ENCODE measurements around the gene PMEPA1. TPM values are rescaled to one million over a fixed set of nuclear protein-coding genes. Genes with fewer than 3 reads are reported as not detected.

The PMEPA1 gene
- total and polyA plus RNA-seq, 2 experiments from 2014 or later: 7.3 to 15.4 TPM

GRCh38 chr20:57714409-57715267 lies 4.8 kb upstream of the PMEPA1 start:
- DNase-seq (ENCODE audit: low spot score) (no peak), ATAC-seq (no peak)
- Histone ChIP-seq H3K4me3 (no peak overlapping the region), H4K20me1 (replicated peaks; ENCODE audit: insufficient read depth) (0 out of 2 replicates have a peak, but pooled peaks cover 2% of the 10 kb centered on the region), H3K4me1 (ENCODE audit: insufficient read depth) (peaks cover 13% of the 10 kb centered on the region), H3K36me3 (ENCODE audit: insufficient read depth) (no peaks in the 10 kb centered on the region), H2AFZ (no peak overlapping the region), H3K79me2 (replicated peaks; ENCODE audit: insufficient read depth) (peaks cover 7% of the 10 kb centered on the region; the same call in 1 of the 2 replicates), H3K27ac (ENCODE audit: low read depth) (no peak overlapping the region), H3F3A (replicated peaks; ENCODE audit: low read depth) (no peaks in the 10 kb centered on the region), H3K4me2 (no peak overlapping the region), H3K27me3 (ENCODE audit: insufficient read depth) (peaks cover 4% of the 10 kb centered on the region; the same call in 1 of the 2 replicates), H3K9me2 (ENCODE audit: insufficient read depth) (no peaks in the 10 kb centered on the region)
- Mint-ChIP-seq H3K27ac (no peak overlapping the region), H3K27me3 (ENCODE audit: insufficient read depth, low read depth, poor library complexity) (peaks cover 16% of the 10 kb centered on the region), H3K4me1 (peaks cover 30% of the 10 kb centered on the region), H3K4me3 (no peak overlapping the region), H3K9me3 (no peaks in the 10 kb centered on the region), H3K36me3 (ENCODE audit: low read depth) (no peaks in the 10 kb centered on the region)
- TF ChIP-seq ZNF331 (CRISPR knock-in tag; IDR thresholded peaks at IDR 0.05; ENCODE audit: low read depth) (no peak), EZH2 (IDR thresholded peaks at IDR 0.05; ENCODE audit: low read depth, unreplicated experiment) (no peak), ETS1 (IDR thresholded peaks at IDR 0.05) (no peak), ZNF462 (CRISPR knock-in tag; IDR thresholded peaks at IDR 0.05) (no peak), STAT1 (IDR thresholded peaks at IDR 0.05; ENCODE audit: unreplicated experiment) (no peak), CREB1 (CRISPR knock-in tag; IDR thresholded peaks at IDR 0.05; ENCODE audit: low read depth) (no peak), EZH2phosphoT487 (IDR thresholded peaks at IDR 0.05; ENCODE audit: unreplicated experiment) (no peak), POLR2AphosphoS5 (IDR thresholded peaks at IDR 0.05; ENCODE audit: low read depth) (no peak), JUNB (IDR thresholded peaks at IDR 0.05; ENCODE audit: unreplicated experiment) (no peak), REST (IDR thresholded peaks at IDR 0.05; ENCODE audit: unreplicated experiment) (no peak), ZNF114 (CRISPR knock-in tag; IDR thresholded peaks at IDR 0.05) (no peak), NANOG (IDR thresholded peaks at IDR 0.05; ENCODE audit: borderline replicate concordance) (no peak)
- TF ChIP-seq, protein P1, sequence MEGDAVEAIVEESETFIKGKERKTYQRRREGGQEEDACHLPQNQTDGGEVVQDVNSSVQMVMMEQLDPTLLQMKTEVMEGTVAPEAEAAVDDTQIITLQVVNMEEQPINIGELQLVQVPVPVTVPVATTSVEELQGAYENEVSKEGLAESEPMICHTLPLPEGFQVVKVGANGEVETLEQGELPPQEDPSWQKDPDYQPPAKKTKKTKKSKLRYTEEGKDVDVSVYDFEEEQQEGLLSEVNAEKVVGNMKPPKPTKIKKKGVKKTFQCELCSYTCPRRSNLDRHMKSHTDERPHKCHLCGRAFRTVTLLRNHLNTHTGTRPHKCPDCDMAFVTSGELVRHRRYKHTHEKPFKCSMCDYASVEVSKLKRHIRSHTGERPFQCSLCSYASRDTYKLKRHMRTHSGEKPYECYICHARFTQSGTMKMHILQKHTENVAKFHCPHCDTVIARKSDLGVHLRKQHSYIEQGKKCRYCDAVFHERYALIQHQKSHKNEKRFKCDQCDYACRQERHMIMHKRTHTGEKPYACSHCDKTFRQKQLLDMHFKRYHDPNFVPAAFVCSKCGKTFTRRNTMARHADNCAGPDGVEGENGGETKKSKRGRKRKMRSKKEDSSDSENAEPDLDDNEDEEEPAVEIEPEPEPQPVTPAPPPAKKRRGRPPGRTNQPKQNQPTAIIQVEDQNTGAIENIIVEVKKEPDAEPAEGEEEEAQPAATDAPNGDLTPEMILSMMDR (conservative IDR thresholded peaks at IDR 0.05; ENCODE audit: low read depth in 2 of 2): no peak

All from GM23338 (cell line).